GM23248 (cell line): Measurements from ENCODE around the gene NFIA. TPM values are rescaled to one million over a fixed set of nuclear protein-coding genes. Genes with fewer than 3 reads are reported as not detected.

Experiments
- DNase-seq: peaks from one replicate; pipeline ENCODE4 v3.0.0-alpha.2; 2015
- H2AFZ ChIP-seq: fragments of 200-600 bp; sonication (generic); 2 replicates; pipeline ENCODE4 v1.6.1; 2016; ENCODE audit warnings: antibody characterized with exemption
- H3F3A ChIP-seq: fragments of 200-600 bp; sonication (generic); 2 replicates; pipeline ENCODE4 v1.6.1; 2016; ENCODE audit warnings: mild to moderate bottlenecking, antibody characterized with exemption, mixed run types; ENCODE audit not compliant: insufficient read depth
- H3K27ac ChIP-seq: fragments of 200-600 bp; sonication (generic); 2 replicates; pipeline ENCODE4 v1.5.1; 2016; ENCODE audit warnings: mild to moderate bottlenecking
- H3K27me3 ChIP-seq: fragments of 200-600 bp; sonication (generic); replicated peaks from 2 replicates; pipeline ENCODE4 v1.6.1; 2016; ENCODE audit warnings: mild to moderate bottlenecking; ENCODE audit not compliant: insufficient read depth
- H3K36me3 ChIP-seq: fragments of 200-600 bp; sonication (generic); 2 replicates; pipeline ENCODE4 v1.6.1; 2016; ENCODE audit warnings: low read depth, mild to moderate bottlenecking
- H3K4me1 ChIP-seq: fragments of 200-600 bp; sonication (generic); 2 replicates; pipeline ENCODE4 v1.6.1; 2016; ENCODE audit warnings: mild to moderate bottlenecking; ENCODE audit not compliant: insufficient read depth
- H3K4me2 ChIP-seq: fragments of 200-600 bp; sonication (generic); one replicate; pipeline ENCODE4 v1.6.1; 2016; ENCODE audit warnings: mild to moderate bottlenecking; ENCODE audit not compliant: unreplicated experiment
- H3K4me3 ChIP-seq: fragments of 200-600 bp; sonication (generic); 2 replicates; pipeline ENCODE4 v1.5.1; 2016; ENCODE audit warnings: mild to moderate bottlenecking
- H3K79me2 ChIP-seq: fragments of 200-600 bp; sonication (generic); 2 replicates; pipeline ENCODE4 v1.6.1; 2016; ENCODE audit warnings: mild to moderate bottlenecking; ENCODE audit not compliant: insufficient read depth
- H3K9ac ChIP-seq: fragments of 200-600 bp; sonication (generic); 2 replicates; pipeline ENCODE4 v1.6.1; 2016; ENCODE audit warnings: mild to moderate bottlenecking
- H3K9me2 ChIP-seq: fragments of 200-600 bp; sonication (generic); 2 replicates; pipeline ENCODE4 v1.6.1; 2016; ENCODE audit warnings: mixed run types, mild to moderate bottlenecking, moderate library complexity; ENCODE audit not compliant: insufficient read depth
- H3K9me3 ChIP-seq: fragments of 200-600 bp; sonication (generic); one replicate; pipeline ENCODE4 v1.6.1; 2017; ENCODE audit warnings: low read depth
- H4K20me1 ChIP-seq: fragments of 200-600 bp; sonication (generic); 2 replicates; pipeline ENCODE4 v1.6.0; 2016; ENCODE audit not compliant: insufficient read depth
- EZH2 ChIP-seq: fragments of 200-600 bp; sonication (generic); IDR thresholded peaks from 2 replicates; pipeline ENCODE4 v1.6.1; 2018; ENCODE audit warnings: antibody characterized with exemption, mild to moderate bottlenecking; ENCODE audit not compliant: insufficient read depth, poor library complexity, severe bottlenecking
- EZH2phosphoT487 ChIP-seq: fragments of 200-600 bp; sonication (generic); IDR thresholded peaks from 2 replicates; pipeline ENCODE4 v1.6.1; 2018; ENCODE audit warnings: antibody characterized with exemption, moderate library complexity, mild to moderate bottlenecking, low read depth; ENCODE audit not compliant: insufficient read depth
- WGBS, 2 experiments: methylation state at CpG; one replicate each; pipeline ENCODE4 v1.1.6; 2015 to 2017; ENCODE audit warnings: low lambda C conversion rate in 2 of 2, low coverage in 1 of 2; ENCODE audit errors: missing lambda C conversion rate in 2 of 2; 5-methylcytosine and 5-hydroxymethylcytosine counted together
- in situ Hi-C: fragments of 300-500 bp; cut with MboI; formaldehyde crosslinking; loops from 2 replicates; pipeline ENCODE4 v1.15.0; 2020
- polyA plus RNA-seq: library from polyadenylated mRNA; unstranded; fragments of >200 nt; fragmentation: Nextera tagmentation; extraction: Ambion mirVana; gene quantifications from 2 replicates; pipeline ENCODE4 v1.2.1, GENCODE V29; 2016
- total RNA-seq: library from RNA; depleted of rRNA; stranded (reverse); fragments of >200 nt; shearing (Covaris generic); gene quantifications from 2 replicates; pipeline ENCODE4 v1.2.3, GENCODE V29; 2014

Gene NFIA
- total and polyA plus RNA-seq, 2 experiments from 2014 or later: 3.4 to 8.8 TPM

DNA sequence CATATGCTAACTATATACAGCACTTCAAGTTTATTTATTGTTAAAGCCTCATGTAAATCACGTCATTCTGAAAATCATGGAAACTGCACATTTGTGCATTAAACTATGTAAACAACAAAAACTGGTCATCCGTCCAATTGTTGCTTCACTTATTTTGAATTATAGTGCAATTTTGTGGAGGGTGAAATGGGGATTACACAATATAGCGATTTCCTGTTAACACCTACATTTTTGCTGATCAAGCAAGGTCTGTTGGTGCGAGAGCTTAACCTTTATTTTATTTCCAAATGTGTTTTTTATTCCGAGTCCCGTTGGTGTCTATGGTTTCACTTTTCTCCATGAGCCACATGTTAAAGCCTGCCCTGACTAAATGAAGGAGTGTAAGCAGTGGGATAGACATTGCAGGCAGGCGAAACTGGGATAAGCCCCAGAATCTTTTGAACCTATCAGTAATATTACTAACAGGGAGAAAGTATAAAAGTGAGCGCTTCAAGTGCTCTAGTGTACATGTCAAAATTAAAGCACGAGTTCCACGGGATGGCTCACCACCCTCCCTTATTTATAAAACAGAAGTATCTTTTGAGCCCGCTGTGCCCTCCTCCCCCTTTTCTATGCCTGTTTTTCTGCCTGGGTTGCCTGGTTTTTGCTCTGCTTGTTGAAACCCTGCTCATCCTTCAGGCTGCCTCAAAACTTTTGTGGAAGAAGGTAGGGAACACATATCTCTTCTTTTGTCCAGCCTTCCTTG lies 120.7 kb downstream of the NFIA start:
- 5 to 8% methylated on average over 11 of the region's 11 CpGs for WGBS, 2 experiments
- in situ Hi-C loops: no loop called here
- Histone ChIP-seq H3K4me2 (peak overlapping the region; percentile 98), H3K4me1 (peaks cover 5% of the 10 kb centered on the region), H3K27me3 (no peaks in the 10 kb centered on the region), H3K9me2 (no peaks in the 10 kb centered on the region), H3K4me3 (peak overlapping the region; percentile 76), H3K9ac (peak overlapping the region; percentile 74), H3K9me3 (no peaks in the 10 kb centered on the region), H3K79me2 (no peaks in the 10 kb centered on the region), H2AFZ (peak overlapping the region; percentile 92), H3K36me3 (no peaks in the 10 kb centered on the region), H3F3A (no peaks in the 10 kb centered on the region), H3K27ac (peak overlapping the region; percentile 16), H4K20me1 (no peaks in the 10 kb centered on the region)
- peak; percentile 53 for DNase-seq
- no peak for TF ChIP-seq EZH2phosphoT487
- TF ChIP-seq EZH2: no peak

DNA sequence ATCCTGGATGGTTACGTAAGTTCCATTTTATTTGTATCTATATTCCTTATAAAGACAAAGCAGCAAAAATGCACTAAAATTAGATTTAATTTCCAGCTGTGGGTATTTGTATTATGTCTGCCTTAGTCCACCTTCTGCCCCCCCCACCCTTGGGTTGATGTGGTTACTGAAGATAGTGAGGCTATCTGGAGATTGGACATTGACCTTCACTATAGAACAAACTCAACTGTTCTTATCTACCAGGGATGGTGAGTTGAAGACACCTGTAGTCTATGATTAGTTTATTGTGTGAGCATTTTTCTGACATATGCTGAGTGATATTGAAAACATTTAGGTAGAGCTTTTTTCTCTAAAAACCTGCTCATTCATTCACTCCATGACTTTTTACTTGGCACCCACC lies 122.2 kb downstream of the NFIA start:
- Histone ChIP-seq H3F3A (no peaks in the 10 kb centered on the region), H3K27ac (no peak overlapping the region), H3K4me1 (peaks cover 5% of the 10 kb centered on the region), H3K36me3 (no peaks in the 10 kb centered on the region), H3K4me2 (no peak overlapping the region), H3K9ac (no peak overlapping the region), H3K27me3 (no peaks in the 10 kb centered on the region), H4K20me1 (no peaks in the 10 kb centered on the region), H2AFZ (no peak overlapping the region), H3K9me2 (no peaks in the 10 kb centered on the region), H3K79me2 (no peaks in the 10 kb centered on the region), H3K4me3 (no peak overlapping the region), H3K9me3 (no peaks in the 10 kb centered on the region)
- WGBS, 2 experiments: 97 to 100% methylated on average over 1 of the region's 1 CpG
- in situ Hi-C loops: no loop called here
- TF ChIP-seq EZH2phosphoT487 (no peak), EZH2 (no peak)
- no peak for DNase-seq

DNA sequence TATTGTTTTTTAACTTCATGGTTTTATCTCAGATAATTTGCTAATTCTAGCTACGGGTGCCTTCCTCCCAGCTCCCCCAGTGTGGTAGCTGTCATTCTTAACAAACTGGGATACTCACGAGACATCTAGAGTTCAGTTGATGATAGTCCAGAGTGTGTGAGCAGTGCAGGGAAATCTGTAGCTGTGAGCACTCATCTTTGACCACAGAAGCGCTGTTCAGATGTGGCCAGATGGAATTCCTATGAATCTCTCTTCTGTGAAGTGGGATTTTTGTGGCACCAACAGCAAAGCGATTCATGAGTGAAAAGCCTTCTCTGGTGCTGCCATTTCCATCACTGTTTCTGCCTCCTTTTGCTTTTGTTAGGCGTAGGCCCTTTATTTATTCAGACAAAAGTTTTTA lies 125.1 kb downstream of the NFIA start:
- Histone ChIP-seq H3K79me2 (no peaks in the 10 kb centered on the region), H3K4me2 (no peak overlapping the region), H3K36me3 (no peaks in the 10 kb centered on the region), H3K4me1 (peaks cover 4% of the 10 kb centered on the region), H4K20me1 (no peaks in the 10 kb centered on the region), H3K9ac (no peak overlapping the region), H3K4me3 (no peak overlapping the region), H3K27ac (no peak overlapping the region), H2AFZ (no peak overlapping the region), H3K9me2 (no peaks in the 10 kb centered on the region), H3F3A (no peaks in the 10 kb centered on the region), H3K9me3 (no peaks in the 10 kb centered on the region), H3K27me3 (no peaks in the 10 kb centered on the region)
- TF ChIP-seq EZH2phosphoT487 (no peak), EZH2 (no peak)
- 97% methylated on average over 5 of the region's 5 CpGs for WGBS, 2 experiments
- in situ Hi-C loops: no loop called here
- DNase-seq: no peak

DNA sequence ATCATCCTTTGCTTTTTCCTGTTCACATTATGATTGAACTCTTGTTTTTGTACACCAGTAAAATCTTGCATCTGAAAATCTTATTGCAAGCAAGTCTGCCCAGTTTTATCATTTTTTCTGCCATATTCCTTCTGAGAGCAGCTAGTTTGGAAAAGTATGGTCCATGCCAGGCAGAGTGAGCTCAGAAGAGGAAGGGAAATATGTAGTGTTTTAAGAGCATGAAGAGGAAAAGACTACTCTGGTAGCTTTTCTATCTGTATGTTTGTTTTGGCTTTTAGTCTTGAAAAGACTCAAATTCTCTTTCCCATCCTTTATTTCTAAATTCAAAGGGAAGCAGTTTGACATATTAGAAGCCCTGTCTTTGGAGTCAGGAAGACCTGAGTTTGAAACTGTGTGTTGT lies 125.8 kb downstream of the NFIA start:
- Histone ChIP-seq H3K9me2 (no peaks in the 10 kb centered on the region), H3F3A (no peaks in the 10 kb centered on the region), H3K4me2 (no peak overlapping the region), H3K79me2 (no peaks in the 10 kb centered on the region), H3K36me3 (no peaks in the 10 kb centered on the region), H3K9ac (no peak overlapping the region), H3K27ac (no peak overlapping the region), H3K4me3 (no peak overlapping the region), H3K27me3 (no peaks in the 10 kb centered on the region), H3K4me1 (no peaks in the 10 kb centered on the region), H4K20me1 (no peaks in the 10 kb centered on the region), H2AFZ (no peak overlapping the region), H3K9me3 (no peaks in the 10 kb centered on the region)
- in situ Hi-C loops: no loop called here
- no peak for DNase-seq
- TF ChIP-seq EZH2 (no peak), EZH2phosphoT487 (no peak)

DNA sequence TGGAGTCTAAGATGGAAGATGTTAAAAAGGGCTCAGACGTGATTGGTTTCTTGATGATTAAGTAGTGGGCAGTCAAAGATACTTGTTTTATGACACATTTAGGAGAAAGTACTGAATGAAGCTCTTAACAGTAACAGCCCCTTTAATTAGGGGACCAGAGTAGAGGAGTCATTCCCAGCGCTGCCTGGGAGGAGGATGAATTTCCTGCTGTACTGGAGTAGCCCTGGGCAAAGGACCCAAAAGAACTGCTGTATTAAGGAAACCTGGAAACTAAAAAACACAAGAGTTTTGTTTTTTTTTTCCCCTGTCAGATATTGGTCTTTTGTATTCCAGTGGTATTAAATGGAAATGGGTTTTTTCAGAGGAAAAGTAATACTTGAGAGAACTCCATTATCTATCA lies 126.5 kb downstream of the NFIA start:
- no peak for TF ChIP-seq EZH2
- TF ChIP-seq EZH2phosphoT487: no peak
- no peaks in the 10 kb centered on the region for H3F3A ChIP-seq
- no peak overlapping the region for H3K4me2 ChIP-seq
- no peak overlapping the region for H3K4me3 ChIP-seq
- no peaks in the 10 kb centered on the region for H3K79me2 ChIP-seq
- no peaks in the 10 kb centered on the region for H3K9me2 ChIP-seq
- no peaks in the 10 kb centered on the region for H3K27me3 ChIP-seq
- no peaks in the 10 kb centered on the region for H4K20me1 ChIP-seq
- H3K36me3 ChIP-seq: no peaks in the 10 kb centered on the region
- 56 to 64% methylated on average over 2 of the region's 2 CpGs for WGBS, 2 experiments
- no peak overlapping the region for H3K27ac ChIP-seq
- H2AFZ ChIP-seq: no peak overlapping the region
- no peaks in the 10 kb centered on the region for H3K4me1 ChIP-seq
- no peak for DNase-seq
- in situ Hi-C loops: no loop called here
- no peak overlapping the region for H3K9ac ChIP-seq
- no peaks in the 10 kb centered on the region for H3K9me3 ChIP-seq
